K562 (cell line): ENCODE measurements around the gene ST6GALNAC2. TPM values are rescaled to one million over a fixed set of nuclear protein-coding genes. Genes with fewer than 3 reads are reported as not detected.
A peak's percentile ranks its signal among the peaks of the same experiment; 100 is the strongest.

Experiments used
- BRCA1 ChIP-seq, 2 experiments: fragments of 450-650 bp in 1 of 2; sonication (generic) in 1 of 2; formaldehyde crosslinking in 1 of 2; IDR thresholded peaks; 2 replicates each; pipeline versions ENCODE4 v1.5.0 to v1.6.1; 2017 to 2020; ENCODE audit warnings: mild to moderate bottlenecking in 1 of 2, missing genetic modification reagents in 1 of 2
- CBFA2T3 ChIP-seq: fragments of 450-650 bp; IDR thresholded peaks from 2 replicates; pipeline ENCODE4 v1.6.1; 2017
- CEBPB ChIP-seq: fragments of 450-650 bp; IDR thresholded peaks from 2 replicates; pipeline ENCODE4 v1.6.1; 2016; ENCODE audit warnings: missing genetic modification characterization, missing compliant biosample characterization
- CEBPG ChIP-seq, 3 experiments: fragments of 200-800 bp in 1 of 3; sonication (Bioruptor generic) in 1 of 3; sonication (generic) in 1 of 3; formaldehyde crosslinking in 1 of 3; IDR thresholded peaks in 2 of 3; conservative IDR thresholded peaks in 1 of 3; 2 replicates each; pipeline versions ENCODE4 v1.6.1 to v1.8.0; 2016 to 2022; ENCODE audit warnings: missing compliant biosample characterization in 2 of 3, missing genetic modification characterization in 2 of 3, mild to moderate bottlenecking in 1 of 3, missing genetic modification reagents in 1 of 3
- ERF ChIP-seq: fragments of 450-650 bp; formaldehyde crosslinking; IDR thresholded peaks from 2 replicates; pipeline ENCODE4 v1.4.0; 2020; ENCODE audit warnings: mild to moderate bottlenecking, mixed read lengths
- FOXP1 ChIP-seq: sonication (generic); formaldehyde crosslinking; IDR thresholded peaks from 2 replicates; pipeline ENCODE4 v1.8.0; 2022; ENCODE audit warnings: mild to moderate bottlenecking, missing genetic modification reagents
- FUS ChIP-seq: fragments of 200-400 bp; formaldehyde crosslinking; optimal IDR thresholded peaks from 2 replicates; pipeline ENCODE3; 2017; ENCODE audit warnings: low read depth, low read length
- GTF2E2 ChIP-seq: fragments of 200-800 bp; sonication (Bioruptor generic); IDR thresholded peaks from 2 replicates; pipeline ENCODE4 v1.6.1; 2016; ENCODE audit warnings: missing genetic modification characterization, missing compliant biosample characterization
- HDAC6 ChIP-seq: IDR thresholded peaks from 2 replicates; pipeline ENCODE4 v1.6.1; 2012; ENCODE audit warnings: low read depth, mild to moderate bottlenecking, control low read depth, inconsistent platforms, low read length, moderate library complexity
- MECOM ChIP-seq: fragments of 250-450 bp; sonication (Bioruptor Pico); IDR thresholded peaks from 2 replicates; pipeline ENCODE4 v1.8.0; 2022; ENCODE audit warnings: inconsistent platforms
- NCOA1 ChIP-seq: fragments of 450-650 bp; IDR thresholded peaks from 2 replicates; pipeline ENCODE4 v1.6.1; 2016; ENCODE audit warnings: low read depth
- NELFE ChIP-seq: IDR thresholded peaks from 2 replicates; pipeline ENCODE4 v1.6.1; 2011; ENCODE audit warnings: mild to moderate bottlenecking; ENCODE audit not compliant: insufficient read depth, insufficient read length
- NFATC3 ChIP-seq: fragments of 450-650 bp; IDR thresholded peaks from 2 replicates; pipeline ENCODE4 v1.6.1; 2017; ENCODE audit warnings: mild to moderate bottlenecking
- NFRKB ChIP-seq: fragments of 450-650 bp; IDR thresholded peaks from 2 replicates; pipeline ENCODE4 v1.6.1; 2016; ENCODE audit warnings: low read depth
- NRF1 ChIP-seq, 2 experiments: fragments of 450-650 bp; IDR thresholded peaks in 1 of 2; conservative IDR thresholded peaks in 1 of 2; 2 replicates each; pipeline ENCODE4 v1.6.1; 2014; ENCODE audit warnings: mild to moderate bottlenecking in 2 of 2
- SETDB1 ChIP-seq: IDR thresholded peaks from one replicate; pipeline ENCODE4 v1.6.1; 2012; ENCODE audit warnings: low read length, control low read depth, inconsistent platforms
- SIRT6 ChIP-seq: IDR thresholded peaks from one replicate; pipeline ENCODE4 v1.6.1; 2012; ENCODE audit warnings: low read depth, mild to moderate bottlenecking, control low read depth, inconsistent platforms, low read length, moderate library complexity
- SIX5 ChIP-seq, 2 experiments: IDR thresholded peaks; 2 replicates each; pipeline ENCODE4 v1.6.1; 2011; ENCODE audit warnings: low read length in 2 of 2, borderline replicate concordance in 1 of 2, low read depth in 1 of 2, mild to moderate bottlenecking in 1 of 2, moderate library complexity in 1 of 2; ENCODE audit not compliant: insufficient read depth in 1 of 2
- ZNF24 ChIP-seq: fragments of 450-650 bp; IDR thresholded peaks from 2 replicates; pipeline ENCODE4 v1.6.1; 2016
- ZNF280A ChIP-seq: fragments of 450-650 bp; IDR thresholded peaks from 2 replicates; pipeline ENCODE4 v1.6.1; 2018; ENCODE audit warnings: mild to moderate bottlenecking, low read depth; ENCODE audit not compliant: partially characterized antibody
- ZNF707 ChIP-seq: fragments of 250-450 bp; sonication (Bioruptor Pico); conservative IDR thresholded peaks from 2 replicates; pipeline ENCODE4 v1.8.0; 2022; ENCODE audit warnings: inconsistent platforms, mild to moderate bottlenecking, moderate library complexity
- polyA plus RNA-seq, 8 experiments: library from polyadenylated mRNA; depleted of rRNA in 4 of 8; stranded (reverse) in 5 of 8; unstranded in 3 of 8; fragments of >200 nt; fragmentation: Nextera tagmentation in 2 of 8; fragmentation: Illumina TruSeq in 1 of 8; extraction: Ambion mirVana in 2 of 8; extraction: Trizol in 1 of 8; gene quantifications; 2 replicates each; pipeline versions ENCODE4 v1.2.1 to v1.2.3, GENCODE V29; 2011 to 2014; ENCODE audit warnings: inconsistent platforms in 1 of 8, missing spikeins in 1 of 8
- total RNA-seq, 7 experiments: library from RNA; depleted of rRNA in 6 of 7; stranded (reverse); fragments of >200 nt in 6 of 7; fragmentation: Illumina TruSeq in 2 of 7; extraction: Trizol in 2 of 7; gene quantifications; 2 replicates each; pipeline versions ENCODE4 v1.2.1 to v1.2.3, GENCODE V29; 2011 to 2021; ENCODE audit warnings: low replicate concordance in 1 of 7
- TF ChIP-seq, protein P1 (sequence below): sonication (generic); formaldehyde crosslinking; IDR thresholded peaks from 2 replicates; pipeline ENCODE4 v1.8.1; 2023; ENCODE audit warnings: mild to moderate bottlenecking, missing genetic modification reagents
- TF ChIP-seq, protein P2 (sequence below): sonication (generic); formaldehyde crosslinking; IDR thresholded peaks from 2 replicates; pipeline ENCODE4 v1.9.0; 2022; ENCODE audit warnings: mild to moderate bottlenecking, missing genetic modification reagents

The ST6GALNAC2 gene
- total and polyA plus RNA-seq, 9 of the 15 experiments (the other 6 are each of a cell fraction or from before 2014, with no cell fraction given), result 0.18 TPM; not detected in 8

DNA sequence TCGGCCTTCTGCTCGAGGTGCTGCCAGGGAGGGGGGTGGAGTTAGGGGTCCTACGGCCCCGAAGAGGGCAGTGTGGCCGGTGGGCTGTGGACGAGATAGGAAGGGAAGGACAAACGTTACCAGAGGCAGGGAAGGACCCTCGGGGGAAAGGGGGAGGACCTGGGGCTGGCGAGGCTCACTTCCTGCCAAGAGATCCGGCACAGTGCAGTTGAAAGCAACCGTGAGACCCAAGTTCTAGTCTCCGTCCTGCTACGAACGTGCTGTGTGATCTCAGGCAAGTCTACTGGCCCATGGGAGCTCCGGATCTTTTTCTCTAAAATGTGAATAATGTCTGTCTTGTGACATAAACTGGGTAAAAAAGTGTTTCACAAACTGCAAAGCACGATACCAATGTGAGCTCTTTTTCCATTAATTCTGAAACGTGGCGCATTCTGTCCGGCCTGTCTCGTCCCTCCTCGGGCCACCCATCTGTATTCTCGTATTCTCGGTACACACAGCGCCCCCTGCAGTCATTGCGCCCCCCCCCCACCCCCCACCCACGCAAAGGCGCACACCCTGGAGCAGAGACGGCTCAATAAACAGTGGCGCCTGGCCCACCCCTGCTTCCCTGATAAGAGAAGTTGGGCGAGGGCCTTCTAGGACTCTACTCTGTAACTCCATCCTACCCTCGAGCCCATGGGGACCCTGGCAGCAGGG, 57.0 kb downstream of the ST6GALNAC2 start (continued):
- TF ChIP-seq NELFE (no peak), FOXP1 (CRISPR knock-in tag) (no peak), SETDB1 (no peak), GTF2E2 (tag) (0 out of 2 replicates have a peak, but pooled peaks have one; percentile 49), BRCA1 (IDR thresholded peaks at IDR 0.05) (no peak), BRCA1 (CRISPR knock-in tag; IDR thresholded peaks at IDR 0.05) (no peak), ERF (CRISPR knock-in tag) (no peak), HDAC6 (no peak), ZNF707 (no peak), SIRT6 (no peak), ZNF280A (no peak), NCOA1 (no peak), ZNF24 (no peak), NFRKB (peak; percentile 72; the same call in 1 of the 2 replicates), MECOM (CRISPR knock-in tag) (0 out of 2 replicates have a peak, but pooled peaks have one; percentile 25), CEBPG (CRISPR knock-in tag; IDR thresholded peaks at IDR 0.05) (no peak), CEBPG (tag; conservative IDR thresholded peaks at IDR 0.05 in 1 of 2, IDR thresholded peaks at IDR 0.05 in 1 of 2) (no peak), FUS (no peak), NRF1 (conservative IDR thresholded peaks at IDR 0.05 in 1 of 2, IDR thresholded peaks at IDR 0.05 in 1 of 2) (no peak), CBFA2T3 (peak; percentile 50; the same call in 1 of the 2 replicates), NFATC3 (0 out of 2 replicates have a peak, but pooled peaks have one; percentile 31), CEBPB (tag) (no peak), SIX5 (IDR thresholded peaks at IDR 0.05; ENCODE audit: borderline replicate concordance in 1 of 2, insufficient read depth in 1 of 2, low read depth in 1 of 2, low read length in 2 of 2) (no peak)
- TF ChIP-seq, protein P1, sequence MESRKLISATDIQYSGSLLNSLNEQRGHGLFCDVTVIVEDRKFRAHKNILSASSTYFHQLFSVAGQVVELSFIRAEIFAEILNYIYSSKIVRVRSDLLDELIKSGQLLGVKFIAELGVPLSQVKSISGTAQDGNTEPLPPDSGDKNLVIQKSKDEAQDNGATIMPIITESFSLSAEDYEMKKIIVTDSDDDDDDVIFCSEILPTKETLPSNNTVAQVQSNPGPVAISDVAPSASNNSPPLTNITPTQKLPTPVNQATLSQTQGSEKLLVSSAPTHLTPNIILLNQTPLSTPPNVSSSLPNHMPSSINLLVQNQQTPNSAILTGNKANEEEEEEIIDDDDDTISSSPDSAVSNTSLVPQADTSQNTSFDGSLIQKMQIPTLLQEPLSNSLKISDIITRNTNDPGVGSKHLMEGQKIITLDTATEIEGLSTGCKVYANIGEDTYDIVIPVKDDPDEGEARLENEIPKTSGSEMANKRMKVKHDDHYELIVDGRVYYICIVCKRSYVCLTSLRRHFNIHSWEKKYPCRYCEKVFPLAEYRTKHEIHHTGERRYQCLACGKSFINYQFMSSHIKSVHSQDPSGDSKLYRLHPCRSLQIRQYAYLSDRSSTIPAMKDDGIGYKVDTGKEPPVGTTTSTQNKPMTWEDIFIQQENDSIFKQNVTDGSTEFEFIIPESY, result 0 out of 2 replicates have a peak, but pooled peaks have one; percentile 15
- TF ChIP-seq, protein P2, sequence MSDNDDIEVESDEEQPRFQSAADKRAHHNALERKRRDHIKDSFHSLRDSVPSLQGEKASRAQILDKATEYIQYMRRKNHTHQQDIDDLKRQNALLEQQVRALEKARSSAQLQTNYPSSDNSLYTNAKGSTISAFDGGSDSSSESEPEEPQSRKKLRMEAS (CRISPR knock-in tag), result no peak
